Neural cell (in vitro differentiated cells): ENCODE results near the gene TSR3. TPM values are rescaled to one million over a fixed set of nuclear protein-coding genes. Genes with fewer than 3 reads are reported as not detected.

ENCODE experiments used
- H2AFZ ChIP-seq: fragments of 200-600, 300-800 bp; sonication (generic), shearing (Covaris generic); 2 replicates; pipeline ENCODE4 v1.6.0; 2014; ENCODE audit warnings: low read depth, mild to moderate bottlenecking, antibody characterized with exemption, low read length, moderate library complexity
- H3F3A ChIP-seq: fragments of 200-600 bp; shearing (Covaris generic); 2 replicates; pipeline ENCODE4 v1.6.1; 2016; ENCODE audit warnings: mild to moderate bottlenecking, moderate library complexity, mixed read lengths, antibody characterized with exemption, low read length; ENCODE audit not compliant: insufficient read depth, poor library complexity, severe bottlenecking
- H3K27ac ChIP-seq: fragments of 200-600, 300-800 bp; sonication (generic), shearing (Covaris generic); 2 replicates; pipeline ENCODE4 v1.5.1; 2014; ENCODE audit warnings: mild to moderate bottlenecking, low read length, moderate library complexity
- H3K27me3 ChIP-seq: fragments of 300-800, 200-600 bp; sonication (generic), shearing (Covaris generic); 2 replicates; pipeline ENCODE4 v1.6.0; 2014; ENCODE audit warnings: mild to moderate bottlenecking, low read depth, low read length, moderate library complexity; ENCODE audit not compliant: insufficient read depth
- H3K36me3 ChIP-seq: fragments of 300-800, 200-600 bp; sonication (generic), shearing (Covaris generic); 2 replicates; pipeline ENCODE4 v1.5.1; 2014; ENCODE audit warnings: mild to moderate bottlenecking, antibody characterized with exemption, low read length, moderate library complexity; ENCODE audit not compliant: insufficient read depth
- H3K4me2 ChIP-seq: fragments of 300-800, 200-600 bp; sonication (generic), shearing (Covaris generic); 2 replicates; pipeline ENCODE4 v1.6.0; 2014; ENCODE audit warnings: mild to moderate bottlenecking, low read length
- H3K4me3 ChIP-seq: fragments of 300-800, 200-600 bp; sonication (generic), shearing (Covaris generic); 2 replicates; pipeline ENCODE4 v1.5.1; 2014; ENCODE audit warnings: mild to moderate bottlenecking, low read length, moderate library complexity
- H3K79me2 ChIP-seq: fragments of 200-600 bp; shearing (Covaris generic); replicated peaks from 2 replicates; pipeline ENCODE4 v1.6.0; 2014; ENCODE audit warnings: mild to moderate bottlenecking, low read length, moderate library complexity; ENCODE audit not compliant: insufficient read depth
- H3K9ac ChIP-seq: fragments of 300-800, 200-600 bp; sonication (generic), shearing (Covaris generic); 2 replicates; pipeline ENCODE4 v1.6.1; 2016; ENCODE audit warnings: mild to moderate bottlenecking, low read length, mixed read lengths
- H3K9me2 ChIP-seq: fragments of 200-600 bp; shearing (Covaris generic); 2 replicates; pipeline ENCODE4 v1.6.1; 2016; ENCODE audit warnings: mild to moderate bottlenecking, low read length, mixed read lengths; ENCODE audit not compliant: insufficient read depth
- H3K9me3 ChIP-seq: fragments of 200-600, 300-800 bp; sonication (generic), shearing (Covaris generic); 2 replicates; pipeline ENCODE4 v1.6.1; 2016; ENCODE audit warnings: mild to moderate bottlenecking, mixed run types, low read length, moderate library complexity, mixed read lengths
- H4K20me1 ChIP-seq: fragments of 200-600 bp; shearing (Covaris generic); 2 replicates; pipeline ENCODE4 v1.6.1; 2016; ENCODE audit warnings: mild to moderate bottlenecking, mixed run types; ENCODE audit not compliant: insufficient read depth
- CTCF ChIP-seq: fragments of 450-650 bp; IDR thresholded peaks from 2 replicates; pipeline ENCODE4 v1.5.1; 2014; ENCODE audit warnings: antibody characterized with exemption, mild to moderate bottlenecking, moderate library complexity; ENCODE audit not compliant: poor library complexity, severe bottlenecking
- EP300 ChIP-seq: fragments of 450-650 bp; conservative IDR thresholded peaks from 2 replicates; pipeline ENCODE4 v1.6.1; 2014; ENCODE audit warnings: antibody characterized with exemption, mild to moderate bottlenecking, moderate library complexity; ENCODE audit not compliant: poor library complexity, severe bottlenecking
- EZH2 ChIP-seq: fragments of 200-600, 300-800 bp; shearing (Covaris generic), sonication (generic); IDR thresholded peaks from 2 replicates; pipeline ENCODE4 v1.6.1; 2014; ENCODE audit warnings: antibody characterized with exemption, low read length, borderline replicate concordance, mild to moderate bottlenecking; ENCODE audit not compliant: insufficient read depth, poor library complexity, severe bottlenecking
- MXI1 ChIP-seq: fragments of 450-650 bp; conservative IDR thresholded peaks from 2 replicates; pipeline ENCODE4 v1.6.1; 2014; ENCODE audit warnings: antibody characterized with exemption, mild to moderate bottlenecking; ENCODE audit not compliant: poor library complexity, severe bottlenecking
- POLR2AphosphoS5 ChIP-seq: IDR thresholded peaks from 2 replicates; pipeline ENCODE4 v1.6.1; 2012
- RAD21 ChIP-seq: fragments of 450-650 bp; conservative IDR thresholded peaks from 2 replicates; pipeline ENCODE4 v1.6.1; 2014; ENCODE audit warnings: antibody characterized with exemption, mild to moderate bottlenecking, moderate library complexity
- REST ChIP-seq: IDR thresholded peaks from 2 replicates; pipeline ENCODE4 v1.6.1; 2012; ENCODE audit warnings: borderline replicate concordance
- SMC3 ChIP-seq: fragments of 450-650 bp; conservative IDR thresholded peaks from 2 replicates; pipeline ENCODE4 v1.6.1; 2014; ENCODE audit warnings: antibody characterized with exemption, mild to moderate bottlenecking, moderate library complexity; ENCODE audit not compliant: poor library complexity
- TAF1 ChIP-seq: IDR thresholded peaks from 2 replicates; pipeline ENCODE4 v1.6.1; 2012; ENCODE audit warnings: low read depth
- polyA plus RNA-seq: library from polyadenylated mRNA; depleted of rRNA; stranded (reverse); fragments of >200 nt; gene quantifications from 2 replicates; pipeline ENCODE4 v1.2.3, GENCODE V29; 2014

Gene TSR3
- polyA plus RNA-seq, 1 donor from 2014 or later, result 102 TPM

GRCh38 chr16:1349351-1349750 lies 2.3 kb downstream of the TSR3 start:
- H3F3A ChIP-seq, result no peaks in the 10 kb centered on the region
- H3K27me3 ChIP-seq, result no peaks in the 10 kb centered on the region
- TF ChIP-seq REST, result no peak
- TF ChIP-seq MXI1, result no peak
- no peak for TF ChIP-seq SMC3
- TF ChIP-seq CTCF, result no peak
- TF ChIP-seq TAF1, result no peak
- no peak for TF ChIP-seq RAD21
- TF ChIP-seq EP300, result no peak
- no peaks in the 10 kb centered on the region for H3K9me3 ChIP-seq
- H3K4me3 ChIP-seq, result no peak overlapping the region
- no peaks in the 10 kb centered on the region for H4K20me1 ChIP-seq
- no peak overlapping the region for H3K4me2 ChIP-seq
- H2AFZ ChIP-seq, result no peak overlapping the region
- no peaks in the 10 kb centered on the region for H3K9me2 ChIP-seq
- no peak overlapping the region for H3K9ac ChIP-seq
- peaks cover 26% of the 10 kb centered on the region for H3K79me2 ChIP-seq
- no peak overlapping the region for H3K27ac ChIP-seq
- H3K36me3 ChIP-seq, result no peaks in the 10 kb centered on the region

- no peak overlapping the region for H2AFZ ChIP-seq
- TF ChIP-seq SMC3 (no peak), RAD21 (no peak), EZH2 (no peak), TAF1 (no peak), MXI1 (no peak)
These were observed 2.8 kb downstream of the TSR3 start for GRCh38 chr16:1348926-1349325.

GRCh38 chr16:1348441-1348840 lies 3.2 kb downstream of the TSR3 start:
- H3K27me3 ChIP-seq, result no peaks in the 10 kb centered on the region
- no peak overlapping the region for H3K27ac ChIP-seq
- H2AFZ ChIP-seq, result no peak overlapping the region
- no peak overlapping the region for H3K9ac ChIP-seq
- no peaks in the 10 kb centered on the region for H3K36me3 ChIP-seq
- no peaks in the 10 kb centered on the region for H4K20me1 ChIP-seq
- no peak for TF ChIP-seq REST
- TF ChIP-seq CTCF, result no peak
- TF ChIP-seq SMC3, result no peak
- TF ChIP-seq RAD21, result no peak
- no peak for TF ChIP-seq MXI1
- TF ChIP-seq POLR2AphosphoS5, result no peak
- TF ChIP-seq EP300, result no peak
- TF ChIP-seq EZH2, result no peak
- no peak for TF ChIP-seq TAF1
- H3K4me2 ChIP-seq, result no peak overlapping the region
- peaks cover 24% of the 10 kb centered on the region for H3K79me2 ChIP-seq
- H3K9me3 ChIP-seq, result no peaks in the 10 kb centered on the region
- no peaks in the 10 kb centered on the region for H3F3A ChIP-seq
- no peaks in the 10 kb centered on the region for H3K9me2 ChIP-seq
- H3K4me3 ChIP-seq, result no peak overlapping the region

More at GRCh38 chr16:1348926-1349325, 2.8 kb downstream of the TSR3 start:
- H3K27me3 ChIP-seq, result no peaks in the 10 kb centered on the region
- no peak overlapping the region for H3K4me3 ChIP-seq
- no peak overlapping the region for H3K4me2 ChIP-seq
- no peaks in the 10 kb centered on the region for H3K36me3 ChIP-seq
- no peak overlapping the region for H3K9ac ChIP-seq
- no peaks in the 10 kb centered on the region for H3K9me2 ChIP-seq
- no peaks in the 10 kb centered on the region for H4K20me1 ChIP-seq
- no peak overlapping the region for H3K27ac ChIP-seq
- H3K9me3 ChIP-seq, result no peaks in the 10 kb centered on the region
- peaks cover 26% of the 10 kb centered on the region for H3K79me2 ChIP-seq
- H3F3A ChIP-seq, result no peaks in the 10 kb centered on the region
